GM08714 (cell line): Measurements from ENCODE around the gene PLEK.

Experiments
- H3K4me3 ChIP-seq: fragments of 200-500 bp; sonication (Bioruptor generic); 2 replicates; pipeline ENCODE4 v1.5.1; 2014; ENCODE audit warnings: mild to moderate bottlenecking, low read length, inconsistent platforms
- ZNF274 ChIP-seq: IDR thresholded peaks from 2 replicates; pipeline ENCODE4 v1.6.1; 2012; ENCODE audit warnings: mild to moderate bottlenecking, low read depth, low read length

The PLEK gene

GRCh38 chr2:68404893-68405799 is 40.1 kb downstream of the PLEK start:
- H3K4me3 ChIP-seq = no peak overlapping the region
- TF ChIP-seq ZNF274 = no peak

- no peak for TF ChIP-seq ZNF274
- peak overlapping the region; percentile 57; the same call in 1 of the 2 replicates for H3K4me3 ChIP-seq
Measured at GRCh38 chr2:68411397-68412126, 46.5 kb downstream of the PLEK start.

- no peak for TF ChIP-seq ZNF274
- peak overlapping the region; percentile 57; the same call in 1 of the 2 replicates for H3K4me3 ChIP-seq
Measured at GRCh38 chr2:68412127-68412819, 47.2 kb downstream of the PLEK start.

GRCh38 chr2:68413466-68413865 is 48.4 kb downstream of the PLEK start:
- TF ChIP-seq ZNF274 = no peak

GRCh38 chr2:68414452-68414851 is 49.4 kb downstream of the PLEK start:
- TF ChIP-seq ZNF274 = no peak
- no peak overlapping the region for H3K4me3 ChIP-seq

More at GRCh38 chr2:68413466-68413865, 48.4 kb downstream of the PLEK start:
- no peak overlapping the region for H3K4me3 ChIP-seq

GRCh38 chr2:68414876-68415275 is 49.8 kb downstream of the PLEK start:
- no peak for TF ChIP-seq ZNF274
- H3K4me3 ChIP-seq = no peak overlapping the region

GRCh38 chr2:68415521-68415920 is 50.4 kb downstream of the PLEK start:
- no peak overlapping the region for H3K4me3 ChIP-seq
- no peak for TF ChIP-seq ZNF274

GRCh38 chr2:68416081-68416675 is 51.1 kb downstream of the PLEK start:
- TF ChIP-seq ZNF274 = no peak
- no peak overlapping the region for H3K4me3 ChIP-seq

- no peak overlapping the region for H3K4me3 ChIP-seq
- no peak for TF ChIP-seq ZNF274
Measured at GRCh38 chr2:68417926-68418325, 52.8 kb downstream of the PLEK start.

- TF ChIP-seq ZNF274 = no peak
- H3K4me3 ChIP-seq = no peak overlapping the region
Measured at GRCh38 chr2:68418419-68418818, 53.3 kb downstream of the PLEK start.

GRCh38 chr2:68418855-68419254 is 53.8 kb downstream of the PLEK start:
- no peak overlapping the region for H3K4me3 ChIP-seq
- TF ChIP-seq ZNF274 = no peak

GRCh38 chr2:68420254-68420910 is 55.3 kb downstream of the PLEK start:
- no peak overlapping the region for H3K4me3 ChIP-seq
- TF ChIP-seq ZNF274 = no peak

GRCh38 chr2:68423966-68424650 is 59.0 kb downstream of the PLEK start:
- H3K4me3 ChIP-seq = no peak overlapping the region
- TF ChIP-seq ZNF274 = no peak
